BE2C (cell line): ENCODE measurements around the gene C2orf68.
A peak's percentile ranks its signal among the peaks of the same experiment; 100 is the strongest.

Experiments
- DNase-seq: peaks from one replicate; pipeline ENCODE4 v3.0.0-alpha.2; 2020
- H3K27me3 ChIP-seq: fragments of 250-450 bp; sonication (Bioruptor Pico); 2 replicates; pipeline ENCODE4 v1.5.1; 2020; ENCODE audit warnings: mild to moderate bottlenecking
- H3K36me3 ChIP-seq: fragments of 250-450 bp; sonication (Bioruptor Pico); 2 replicates; pipeline ENCODE4 v1.5.1; 2020; ENCODE audit warnings: mild to moderate bottlenecking
- H3K4me1 ChIP-seq: fragments of 250-450 bp; sonication (Bioruptor Pico); 2 replicates; pipeline ENCODE4 v1.5.1; 2020
- H3K4me3 ChIP-seq: 2 replicates; pipeline ENCODE4 v1.5.1; 2011; ENCODE audit warnings: low read depth, low read length
- H3K9me3 ChIP-seq: fragments of 250-450 bp; sonication (Bioruptor Pico); 2 replicates; pipeline ENCODE4 v1.5.1; 2020
- TF ChIP-seq, protein P1 (sequence below): IDR thresholded peaks from 2 replicates; pipeline ENCODE4 v1.5.1; 2012; ENCODE audit warnings: mild to moderate bottlenecking, low read depth, low read length

The C2orf68 gene

DNA sequence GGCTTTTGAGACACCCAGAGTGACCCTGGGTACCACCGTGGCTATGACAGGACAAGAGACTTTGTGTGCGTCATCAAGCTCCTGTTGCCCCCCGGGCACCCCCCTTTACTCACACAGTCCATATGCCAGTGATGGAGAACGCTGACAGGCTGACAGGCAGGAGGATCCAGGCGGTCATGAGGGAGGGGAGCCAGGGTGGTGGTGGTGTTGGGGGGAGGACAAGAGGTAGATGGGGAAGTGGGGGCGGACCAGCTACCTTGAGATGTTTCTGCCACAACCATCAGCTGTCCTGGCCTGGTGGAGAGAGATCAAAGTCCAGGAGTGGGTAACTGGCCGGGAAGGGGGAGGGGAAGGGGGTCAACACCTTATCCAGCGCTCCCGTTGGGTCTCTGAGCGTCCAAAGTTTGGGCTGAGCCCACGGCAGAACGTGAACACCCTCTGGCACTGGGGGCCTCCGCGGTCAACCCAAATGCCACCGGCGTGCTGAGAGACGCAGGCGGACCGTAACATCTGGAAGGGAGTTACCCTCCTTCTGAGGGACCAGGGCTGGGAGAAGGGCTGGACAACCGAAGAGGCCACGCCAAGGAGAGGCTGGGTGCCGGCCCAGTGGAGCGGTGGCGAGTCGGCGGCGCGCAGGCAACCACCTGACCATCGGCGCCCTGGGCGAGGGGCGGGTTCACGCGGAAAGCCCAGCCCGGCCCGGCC, 9.9 kb downstream of the C2orf68 start:
- TF ChIP-seq, protein P1, sequence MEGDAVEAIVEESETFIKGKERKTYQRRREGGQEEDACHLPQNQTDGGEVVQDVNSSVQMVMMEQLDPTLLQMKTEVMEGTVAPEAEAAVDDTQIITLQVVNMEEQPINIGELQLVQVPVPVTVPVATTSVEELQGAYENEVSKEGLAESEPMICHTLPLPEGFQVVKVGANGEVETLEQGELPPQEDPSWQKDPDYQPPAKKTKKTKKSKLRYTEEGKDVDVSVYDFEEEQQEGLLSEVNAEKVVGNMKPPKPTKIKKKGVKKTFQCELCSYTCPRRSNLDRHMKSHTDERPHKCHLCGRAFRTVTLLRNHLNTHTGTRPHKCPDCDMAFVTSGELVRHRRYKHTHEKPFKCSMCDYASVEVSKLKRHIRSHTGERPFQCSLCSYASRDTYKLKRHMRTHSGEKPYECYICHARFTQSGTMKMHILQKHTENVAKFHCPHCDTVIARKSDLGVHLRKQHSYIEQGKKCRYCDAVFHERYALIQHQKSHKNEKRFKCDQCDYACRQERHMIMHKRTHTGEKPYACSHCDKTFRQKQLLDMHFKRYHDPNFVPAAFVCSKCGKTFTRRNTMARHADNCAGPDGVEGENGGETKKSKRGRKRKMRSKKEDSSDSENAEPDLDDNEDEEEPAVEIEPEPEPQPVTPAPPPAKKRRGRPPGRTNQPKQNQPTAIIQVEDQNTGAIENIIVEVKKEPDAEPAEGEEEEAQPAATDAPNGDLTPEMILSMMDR, result no peak
- H3K4me3 ChIP-seq, result peak overlapping the region; percentile 67
- no peaks in the 10 kb centered on the region for H3K9me3 ChIP-seq
- H3K27me3 ChIP-seq, result no peaks in the 10 kb centered on the region
- no peak for DNase-seq
- no peaks in the 10 kb centered on the region for H3K36me3 ChIP-seq
- no peaks in the 10 kb centered on the region for H3K4me1 ChIP-seq

DNA sequence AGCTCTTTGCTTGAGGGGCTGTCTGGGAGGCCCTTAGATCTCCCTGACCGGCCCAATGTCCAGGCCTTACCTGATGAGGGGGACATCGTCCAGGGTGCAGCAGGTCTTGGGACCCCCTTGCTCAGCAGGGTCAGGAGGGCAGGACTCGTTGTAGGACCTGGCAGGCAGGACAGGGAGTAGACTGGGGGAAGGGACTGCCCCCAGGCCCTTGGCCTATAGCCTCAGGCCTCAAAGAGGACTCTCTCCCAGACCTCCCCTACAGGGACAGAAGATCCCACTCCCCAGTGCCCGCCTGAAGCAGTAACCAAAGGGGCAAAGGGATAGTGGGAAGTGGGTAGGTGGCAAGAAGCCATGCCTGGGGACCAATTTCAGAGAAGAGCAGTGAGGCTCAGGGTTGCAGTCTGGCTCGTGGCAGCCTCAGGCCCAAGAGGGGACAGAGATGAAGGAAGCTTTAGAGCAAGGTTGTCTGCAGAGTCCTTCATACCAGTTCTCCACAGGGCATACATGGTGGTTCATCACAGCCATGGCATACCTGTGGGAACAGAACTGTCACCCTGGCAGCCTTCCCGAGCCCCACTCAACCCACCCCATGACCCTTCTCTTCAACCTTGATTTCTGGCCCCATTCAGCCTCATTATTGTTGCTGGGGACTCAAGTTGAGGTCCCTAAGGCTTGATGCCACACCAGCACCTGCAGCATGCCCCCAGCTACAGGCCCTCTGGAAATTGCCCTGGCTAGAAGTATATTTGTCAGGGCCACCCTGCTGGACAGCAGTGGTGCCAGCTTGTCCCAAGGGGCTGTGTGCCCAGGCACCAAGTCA, 10.7 kb downstream of the C2orf68 start:
- no peak for DNase-seq
- H3K36me3 ChIP-seq, result no peaks in the 10 kb centered on the region
- no peaks in the 10 kb centered on the region for H3K4me1 ChIP-seq
- H3K27me3 ChIP-seq, result no peaks in the 10 kb centered on the region
- no peak overlapping the region for H3K4me3 ChIP-seq
- TF ChIP-seq, protein P1, result no peak
- H3K9me3 ChIP-seq, result no peaks in the 10 kb centered on the region

DNA sequence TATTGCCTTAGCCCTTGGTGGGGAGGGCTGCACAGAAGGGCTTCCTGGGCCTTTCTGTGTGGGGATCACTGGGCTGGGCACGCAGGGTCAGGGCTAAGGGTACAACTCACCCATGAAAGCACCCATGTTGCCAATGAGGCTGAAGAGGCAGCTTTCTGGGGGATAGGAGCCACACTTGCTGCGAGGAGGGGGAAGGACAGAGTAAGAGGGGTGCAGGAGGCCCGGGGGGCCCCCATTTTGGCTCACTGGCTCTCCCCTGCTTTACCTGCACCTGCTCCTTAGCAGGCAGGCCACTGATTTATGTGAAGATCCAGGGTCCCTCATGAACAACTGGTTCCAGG, 11.7 kb downstream of the C2orf68 start:
- TF ChIP-seq, protein P1, result no peak
- Histone ChIP-seq H3K4me3 (no peak overlapping the region), H3K9me3 (no peaks in the 10 kb centered on the region), H3K27me3 (no peaks in the 10 kb centered on the region), H3K36me3 (no peaks in the 10 kb centered on the region), H3K4me1 (no peaks in the 10 kb centered on the region)
- DNase-seq, result no peak

DNA sequence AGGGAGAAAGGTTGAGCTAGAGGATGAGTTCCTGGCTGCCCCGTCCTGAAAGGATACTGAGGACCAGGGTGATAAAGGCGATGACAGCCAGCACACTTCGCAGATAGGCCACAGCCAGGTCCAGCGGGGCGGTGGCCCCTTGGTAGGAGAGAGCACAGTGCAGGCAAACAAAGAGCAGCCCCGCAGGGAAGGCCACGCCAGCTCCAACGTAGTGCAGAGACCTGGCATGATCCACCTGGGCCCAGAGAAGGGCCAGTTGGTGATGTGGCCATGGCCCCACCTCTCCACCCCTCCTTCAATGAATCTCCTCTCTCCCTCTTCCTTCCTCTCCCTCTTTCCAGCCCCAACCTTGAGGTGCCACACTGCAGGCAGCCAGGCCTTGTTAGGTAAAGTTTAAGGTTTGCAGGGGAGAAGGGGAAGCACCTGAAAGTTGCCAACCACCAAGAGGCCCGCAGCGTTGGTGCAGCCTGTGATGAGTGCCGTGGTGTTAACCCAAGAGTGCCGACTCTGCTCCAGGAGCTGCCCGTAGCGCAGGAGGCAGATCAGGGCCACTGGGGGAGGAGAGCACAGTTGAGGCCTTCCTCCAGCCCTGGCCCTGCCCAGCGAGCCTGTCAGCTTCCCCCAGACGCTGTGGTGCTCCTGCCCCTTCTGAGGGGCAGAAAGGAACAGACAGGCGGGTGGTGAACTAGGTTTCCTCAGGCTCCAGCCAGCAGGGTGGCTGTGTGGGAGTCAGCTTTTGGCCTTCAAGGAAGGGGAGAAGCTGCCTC, 12.2 kb downstream of the C2orf68 start:
- H3K36me3 ChIP-seq, result no peaks in the 10 kb centered on the region
- TF ChIP-seq, protein P1, result no peak
- H3K9me3 ChIP-seq, result no peaks in the 10 kb centered on the region
- H3K4me3 ChIP-seq, result no peak overlapping the region
- no peaks in the 10 kb centered on the region for H3K4me1 ChIP-seq
- no peak for DNase-seq
- H3K27me3 ChIP-seq, result no peaks in the 10 kb centered on the region

DNA sequence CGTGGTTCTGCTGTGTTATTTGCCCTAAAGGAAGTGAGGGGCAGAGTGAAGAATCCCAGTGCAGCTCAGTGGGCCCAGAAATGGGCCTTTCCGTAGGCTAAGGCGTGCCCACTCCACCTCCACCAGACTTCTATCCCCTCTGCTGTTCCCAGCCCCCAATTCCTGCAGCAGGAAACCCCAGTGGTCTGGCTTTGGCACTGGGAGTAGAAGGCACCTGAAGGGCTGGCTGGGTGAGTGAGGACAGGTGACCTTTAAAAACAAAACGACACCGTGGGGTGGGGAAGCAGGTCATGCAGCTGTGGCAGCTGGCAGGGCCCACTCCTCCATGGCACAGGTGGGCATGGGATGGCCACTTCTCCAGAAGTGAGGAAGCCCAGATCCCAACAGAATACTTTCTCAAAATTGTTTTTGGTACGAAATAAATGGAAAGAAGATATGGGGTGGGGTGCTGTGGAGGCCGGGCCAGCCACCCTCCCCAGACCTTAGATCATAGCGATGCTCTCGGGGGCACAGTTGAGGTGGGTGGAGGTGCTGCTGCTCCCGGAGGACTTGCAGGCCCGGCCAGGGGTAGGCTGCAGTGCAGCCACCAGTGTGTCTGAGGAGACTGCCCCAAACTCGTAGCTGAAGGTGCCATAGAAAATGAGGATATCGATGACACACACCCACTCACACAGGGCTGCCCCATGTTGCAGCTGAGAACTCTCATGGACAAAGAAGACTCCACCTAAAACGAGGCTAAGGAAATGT, 13.1 kb downstream of the C2orf68 start:
- TF ChIP-seq, protein P1, result no peak
- H3K36me3 ChIP-seq, result no peaks in the 10 kb centered on the region
- H3K4me1 ChIP-seq, result no peaks in the 10 kb centered on the region
- DNase-seq, result no peak
- no peaks in the 10 kb centered on the region for H3K27me3 ChIP-seq
- H3K9me3 ChIP-seq, result no peaks in the 10 kb centered on the region
- no peak overlapping the region for H3K4me3 ChIP-seq
